Measurements from ENCODE around the gene ERV3-1.
"Not testable (repeated sequence)": the region's sequence is repeated elsewhere in the genome, so short reads cannot be mapped to it uniquely, and the experiment has no call there.

ERV3-1 gene

GRCh38 chr7:65006094-65006992 lies at the start of gene ERV3-1:
TSS of gene ERV3-1 (minus strand) at chr7:65006687. CDS start at chr7:64993026, 13,661 bp downstream.
- peak; percentile 72 to 98 (median 95) for DNase-seq

GRCh38 chr7:65055786-65056185 lies 49.3 kb upstream of the ERV3-1 start:
- DNase-seq, result not testable (repeated sequence)

DNA sequence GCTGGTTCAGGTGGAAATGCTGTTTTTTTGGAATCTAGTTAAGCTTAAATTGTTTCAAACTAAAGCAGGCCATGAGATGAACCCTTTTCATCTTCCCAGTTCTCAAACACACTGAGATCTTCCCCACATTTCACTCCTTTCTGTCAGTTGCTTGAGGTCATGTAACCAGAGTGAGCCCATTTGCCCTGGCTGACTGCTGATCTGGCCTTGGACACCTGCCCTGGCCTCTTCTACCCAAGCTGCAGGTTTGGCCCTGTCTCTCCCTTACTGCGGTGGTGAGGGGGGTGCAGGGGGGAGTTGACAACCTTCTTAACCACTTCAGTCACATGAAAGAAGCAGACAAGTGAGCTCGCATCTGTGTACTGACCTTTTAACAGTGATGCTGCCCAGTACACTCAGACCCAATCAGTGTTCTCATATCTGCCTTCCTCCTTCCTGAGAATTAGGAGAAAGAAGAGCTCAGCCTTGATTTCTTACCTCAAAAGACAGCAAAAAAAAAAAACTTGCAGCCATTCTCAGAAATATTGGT lies 48.0 kb upstream of the ERV3-1 start:
- DNase-seq, result not testable (repeated sequence)

GRCh38 chr7:65051654-65052053 lies 45.2 kb upstream of the ERV3-1 start:
- DNase-seq, result not testable (repeated sequence)

DNA sequence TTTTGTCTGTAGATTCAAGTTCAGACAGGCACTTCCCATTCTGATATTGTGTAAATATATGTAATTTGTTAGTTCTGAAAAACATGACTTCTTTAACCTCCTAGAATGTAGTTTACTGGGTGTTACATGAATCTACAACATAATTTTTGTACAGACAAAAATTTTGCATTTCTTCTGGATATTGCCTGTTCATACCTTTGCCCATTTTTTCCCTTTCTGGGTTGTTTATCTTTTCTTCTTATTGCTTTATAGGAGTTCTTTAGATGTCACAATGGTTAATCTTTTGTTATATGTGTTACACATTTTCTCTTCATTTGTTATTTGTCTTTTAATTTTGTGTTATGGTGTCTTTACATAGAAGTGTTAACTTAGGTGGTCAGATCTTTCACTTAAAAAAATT lies 44.7 kb upstream of the ERV3-1 start:
- not testable (repeated sequence) for DNase-seq

GRCh38 chr7:65046329-65046728 lies 39.8 kb upstream of the ERV3-1 start:
- not testable (repeated sequence) for DNase-seq

DNA sequence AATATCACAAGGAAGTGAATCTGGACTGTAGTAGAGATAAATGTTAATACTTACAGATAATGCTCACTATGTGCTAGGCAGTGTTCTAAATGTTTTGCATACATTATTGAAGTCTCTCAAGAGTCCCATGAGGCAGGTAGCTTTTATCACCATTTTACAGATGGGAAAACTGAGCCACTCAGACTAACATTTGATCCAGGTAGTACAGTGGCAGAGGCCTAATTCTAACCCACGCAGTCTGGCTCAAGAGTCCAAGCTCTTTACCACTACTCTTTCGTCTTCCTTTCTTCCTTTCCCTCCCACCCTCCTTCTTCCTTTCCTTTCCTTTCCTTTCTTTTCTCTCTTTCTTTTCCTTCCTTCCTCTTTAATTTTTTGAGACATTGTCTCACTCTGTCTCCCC lies 39.1 kb upstream of the ERV3-1 start:
- DNase-seq, result not testable (repeated sequence)

GRCh38 chr7:65038767-65039166 lies 32.3 kb upstream of the ERV3-1 start:
- DNase-seq, result peak in 39 of 58 donors; percentile 1 to 49 (median 18)

DNA sequence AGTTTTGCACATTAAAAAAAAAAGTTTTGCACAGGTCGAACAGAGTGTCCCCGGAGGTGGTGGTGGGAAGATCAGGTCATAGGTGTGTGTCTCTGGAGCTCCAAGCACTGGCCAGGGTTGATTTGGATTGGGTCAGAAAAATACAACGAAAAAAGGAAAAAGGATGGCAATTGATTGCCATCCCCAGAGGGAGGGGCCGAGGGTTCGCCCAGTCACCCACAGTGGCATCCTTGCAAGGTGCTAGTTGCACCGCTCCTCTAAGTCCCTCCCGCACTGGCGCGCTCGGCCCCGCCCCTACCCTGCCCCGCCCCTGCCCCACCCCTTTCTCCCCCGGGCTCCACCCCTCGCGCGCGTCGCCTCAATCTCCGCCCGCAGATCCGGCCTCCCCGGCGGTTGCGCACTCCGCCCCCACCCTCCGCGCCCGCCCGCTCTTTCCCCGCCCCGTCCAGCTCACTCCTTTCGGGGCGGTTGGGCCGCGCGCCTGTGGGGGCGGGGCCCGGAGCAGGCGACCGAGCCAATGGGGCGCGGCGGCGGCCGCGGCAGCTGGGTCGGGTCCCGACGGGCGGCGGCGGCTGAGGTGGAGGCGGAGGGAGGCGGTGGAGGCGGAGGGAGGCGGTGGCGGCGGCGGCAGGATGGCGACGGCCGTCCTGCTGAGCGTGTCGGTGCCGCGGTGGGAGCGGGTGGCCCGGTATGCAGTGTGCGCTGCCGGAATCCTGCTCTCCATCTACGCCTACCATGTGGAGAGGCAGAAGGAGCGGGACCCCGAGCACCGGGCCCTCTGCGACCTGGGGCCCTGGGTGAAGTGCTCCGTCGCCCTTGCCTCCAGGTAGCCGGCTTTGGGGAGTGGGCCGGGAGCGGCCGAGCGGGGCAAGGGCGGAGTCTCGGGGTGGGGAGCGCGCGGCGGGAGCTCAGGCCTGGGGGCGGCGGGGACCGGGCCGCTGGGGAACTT lies 31.5 kb upstream of the ERV3-1 start:
- peak; percentile 13 to 96 (median 90) for DNase-seq

- peak in 11 of 58 donors; percentile 0 to 31 (median 2) for DNase-seq
Observed at GRCh38 chr7:65036526-65036925, 30.0 kb upstream of the ERV3-1 start.

GRCh38 chr7:65035469-65035868 lies 29.0 kb upstream of the ERV3-1 start:
- not testable (repeated sequence) for DNase-seq

GRCh38 chr7:65034120-65034782 lies 27.8 kb upstream of the ERV3-1 start:
- DNase-seq, result not testable (repeated sequence)

DNA sequence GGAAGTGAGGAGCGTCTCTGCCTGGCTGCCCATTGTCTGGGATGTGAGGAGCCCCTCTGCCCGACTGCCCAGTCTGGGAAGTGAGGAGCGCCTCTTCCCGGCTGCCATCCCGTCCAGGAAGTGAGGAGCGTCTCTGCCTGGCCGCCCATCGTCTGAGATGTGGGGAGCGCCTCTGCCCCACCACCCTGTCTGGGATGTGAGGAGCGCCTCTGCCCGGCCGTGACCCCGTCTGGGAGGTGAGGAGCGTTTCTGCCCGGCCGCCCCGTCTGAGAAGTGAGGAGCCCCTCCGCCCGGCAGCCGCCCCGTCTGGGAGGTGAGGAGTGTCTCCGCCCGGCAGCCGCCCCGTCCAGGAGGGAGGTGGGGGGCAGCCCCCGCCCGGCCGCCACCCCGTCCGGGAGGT lies 26.9 kb upstream of the ERV3-1 start:
- not testable (repeated sequence) for DNase-seq

DNA sequence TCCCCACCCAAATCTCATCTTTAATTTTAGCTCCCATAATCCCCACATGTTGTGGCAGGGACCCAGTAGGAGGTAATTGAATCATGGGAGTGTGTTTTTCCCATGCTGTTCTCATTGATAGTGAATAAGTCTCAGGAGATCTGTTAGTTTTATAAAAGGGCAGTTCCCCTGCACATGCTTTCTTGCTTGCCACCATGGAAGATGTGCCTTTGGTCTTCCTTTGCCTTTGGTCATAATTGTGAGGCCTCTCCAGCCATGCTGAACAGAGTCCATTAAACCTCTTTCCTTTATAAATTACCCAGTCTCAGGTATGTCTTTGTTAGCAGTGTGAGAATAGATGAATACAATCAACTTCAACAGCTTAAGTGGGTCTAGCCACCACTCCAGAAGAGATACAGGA lies 18.5 kb upstream of the ERV3-1 start:
- not testable (repeated sequence) for DNase-seq

- DNase-seq, result peak in 5 of 58 donors; percentile 0 to 21 (median 1)
Observed at GRCh38 chr7:65020978-65021377, 14.5 kb upstream of the ERV3-1 start.

DNA sequence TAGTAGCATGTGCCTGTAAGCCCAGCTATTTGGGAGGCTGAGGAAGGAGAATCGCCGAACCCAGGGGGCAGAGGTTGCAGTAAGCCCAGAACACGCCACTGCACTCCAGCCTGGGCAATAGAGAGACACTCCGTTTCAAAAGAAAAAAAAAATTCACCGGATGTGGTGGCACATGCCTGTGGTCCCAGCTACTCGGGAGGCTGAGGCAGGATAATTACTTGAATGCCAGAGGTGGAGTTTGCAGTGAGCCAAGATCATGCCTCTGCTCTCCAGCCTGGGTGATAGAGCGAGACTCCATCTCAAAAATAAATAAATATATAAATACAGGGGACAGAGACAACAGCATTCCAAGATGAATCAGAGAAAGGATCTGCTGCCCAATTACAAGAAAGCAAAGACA lies 3.4 kb upstream of the ERV3-1 start:
- DNase-seq, result not testable (repeated sequence)

DNA sequence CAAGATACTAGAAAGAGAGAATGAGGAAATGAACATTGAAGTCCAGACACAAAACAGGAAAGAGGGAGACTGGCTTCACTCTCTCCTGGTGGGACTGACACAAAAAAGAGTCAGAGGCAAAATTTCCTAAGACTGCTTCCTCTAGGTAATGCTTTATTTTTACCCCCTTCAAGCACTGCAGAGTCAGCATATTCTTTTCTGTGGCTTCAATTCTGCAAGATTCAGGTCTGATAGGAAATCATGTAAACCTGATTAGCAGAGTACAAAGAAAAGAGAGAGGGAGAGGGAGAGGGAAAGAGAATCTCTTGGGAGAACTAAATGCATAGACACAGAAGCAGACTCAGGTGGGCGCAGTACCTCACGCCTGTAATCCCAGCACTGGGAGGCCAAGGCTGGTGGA lies 2.9 kb upstream of the ERV3-1 start:
- not testable (repeated sequence) for DNase-seq

DNA sequence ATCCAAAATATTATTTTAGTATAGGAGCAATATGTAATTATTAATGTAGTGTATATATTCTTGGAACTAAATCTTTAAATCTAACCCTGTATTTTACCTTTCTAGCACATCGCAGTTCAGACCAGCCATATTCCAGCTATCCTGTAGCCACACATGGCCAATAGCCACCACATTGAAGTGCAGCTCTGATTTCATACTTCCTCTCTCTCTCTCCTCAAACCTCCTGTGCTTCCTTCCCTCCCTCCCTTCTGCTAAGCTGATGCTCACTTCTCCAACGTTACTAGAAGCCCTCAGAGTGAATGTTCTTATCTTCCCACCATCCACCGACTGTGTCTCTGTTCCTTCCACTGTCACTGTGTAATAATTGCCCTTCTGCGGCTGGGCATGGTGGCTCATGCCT lies 549 bp upstream of the ERV3-1 start:
- not testable (repeated sequence) for DNase-seq

DNA sequence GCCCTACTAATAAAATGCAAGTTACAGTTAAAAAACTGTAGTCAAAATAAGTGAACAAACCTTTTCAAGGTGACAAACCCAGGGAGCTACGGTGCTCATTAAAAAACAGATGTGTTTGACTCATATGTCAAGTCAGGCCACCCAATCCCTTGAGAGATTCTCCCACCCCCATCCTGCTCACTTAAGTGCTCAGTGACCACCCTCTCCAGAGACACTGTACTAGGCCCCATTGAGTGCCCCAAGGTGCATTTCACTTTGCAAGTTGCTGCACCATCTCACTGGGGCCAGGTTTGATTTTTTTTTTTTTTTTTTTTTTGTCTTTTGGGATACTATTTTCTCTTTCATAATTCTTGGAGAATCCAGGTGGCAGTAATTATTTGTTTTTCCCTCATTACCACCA lies 1.9 kb downstream of the ERV3-1 start:
- no peak for DNase-seq

DNA sequence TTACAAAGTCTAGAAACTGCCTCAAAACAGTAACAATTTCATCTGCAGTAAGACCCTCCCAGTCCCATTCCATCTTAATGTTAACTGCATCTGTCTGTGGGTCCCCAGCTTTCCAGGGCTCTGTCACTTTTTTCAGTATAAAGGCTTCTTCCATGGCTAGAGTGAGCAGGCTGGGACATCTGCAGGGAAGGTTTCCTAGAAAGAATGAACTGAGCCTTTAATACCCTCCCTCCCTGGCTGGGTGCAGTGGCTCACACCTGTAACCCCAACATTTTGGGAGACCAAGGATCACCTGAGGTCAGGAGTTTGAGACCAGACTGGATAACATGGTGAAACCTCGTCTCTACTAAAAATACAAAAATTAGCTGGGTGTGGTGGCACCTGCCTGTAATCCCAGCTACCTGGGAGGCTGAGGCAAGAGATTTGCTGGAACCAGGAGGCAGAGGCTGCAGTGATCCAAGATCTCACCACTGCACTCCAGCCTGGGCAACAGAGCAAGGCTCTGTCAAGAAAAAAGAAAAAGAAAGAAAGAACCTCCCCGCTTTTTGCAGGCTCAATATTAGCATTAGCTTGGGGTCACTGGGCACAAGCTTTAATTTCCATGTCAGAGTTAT lies 3.4 kb downstream of the ERV3-1 start:
- DNase-seq, result no peak

Data from anterior cingulate cortex (tissue), 58 donors.